NCI-H1436 (cell line): ENCODE data around the gene AKR1B1.

Experiments used
- DNase-seq: peaks from one replicate; lab custom pipeline; 2025; lab: John Stamatoyannopoulos, UW

AKR1B1 gene

GRCh38 chr7:134415700-134416099 is 43.2 kb downstream of the AKR1B1 start:
- no peak for DNase-seq

- no peak for DNase-seq
These were observed 44.8 kb downstream of the AKR1B1 start for GRCh38 chr7:134414109-134414508.

GRCh38 chr7:134407311-134407710 is 51.6 kb downstream of the AKR1B1 start:
- DNase-seq = no peak

GRCh38 chr7:134406431-134406830 is 52.5 kb downstream of the AKR1B1 start:
- no peak for DNase-seq

GRCh38 chr7:134405299-134405698 is 53.6 kb downstream of the AKR1B1 start:
- no peak for DNase-seq

- no peak for DNase-seq
These were observed 55.8 kb downstream of the AKR1B1 start for GRCh38 chr7:134403062-134403461.

GRCh38 chr7:134400859-134401258 is 58.0 kb downstream of the AKR1B1 start:
- no peak for DNase-seq

GRCh38 chr7:134396031-134396430 is 62.9 kb downstream of the AKR1B1 start:
- no peak for DNase-seq

GRCh38 chr7:134395604-134396003 is 63.3 kb downstream of the AKR1B1 start:
- DNase-seq = no peak

GRCh38 chr7:134394056-134394455 is 64.8 kb downstream of the AKR1B1 start:
- DNase-seq = no peak
